GM19239 (cell line): ENCODE results near the gene SPATA13.
A peak's percentile ranks its signal among the peaks of the same experiment; 100 is the strongest.

Source experiments
- DNase-seq: peaks from one replicate; pipeline ENCODE4 v3.0.0; 2011; ENCODE audit warnings: low spot score; ENCODE audit not compliant: insufficient read length
- FAIRE-seq: peaks from 2 replicates; lab custom pipeline; 2011; peaks lifted over from hg19 to GRCh38; lab: Jason Lieb, UNC

SPATA13 gene

GRCh38 chr13:24138911-24139310 is 21.6 kb upstream of the SPATA13 start:
- no peak for FAIRE-seq
- no peak for DNase-seq

DNA sequence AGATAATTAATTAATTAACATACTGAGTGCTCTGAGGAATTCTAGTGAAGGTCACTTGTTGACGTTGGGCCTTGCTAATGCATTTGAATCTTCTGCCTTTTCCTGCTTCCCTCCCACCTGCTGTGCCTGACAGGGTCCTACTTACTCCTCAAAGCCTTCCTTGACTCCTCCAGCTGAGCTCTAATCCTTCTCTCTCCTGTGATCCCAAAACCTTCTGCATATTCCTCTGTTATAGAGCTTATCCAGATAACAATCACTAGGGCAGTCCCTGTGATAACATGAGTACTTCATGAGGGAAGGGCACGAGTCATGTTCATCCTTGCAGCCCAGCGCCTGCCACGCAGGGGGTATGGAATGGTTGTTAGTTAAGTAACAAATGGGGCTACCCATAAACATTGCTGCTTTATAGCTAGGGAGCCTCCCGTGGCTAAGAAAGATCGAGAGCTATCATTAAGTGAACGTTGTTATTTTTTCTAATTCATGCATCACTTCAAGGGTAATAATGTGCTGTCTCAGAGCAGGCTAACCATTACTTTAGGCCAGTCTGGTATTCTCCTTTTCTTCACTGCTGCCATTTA is 19.1 kb upstream of the SPATA13 start:
- DNase-seq = no peak

DNA sequence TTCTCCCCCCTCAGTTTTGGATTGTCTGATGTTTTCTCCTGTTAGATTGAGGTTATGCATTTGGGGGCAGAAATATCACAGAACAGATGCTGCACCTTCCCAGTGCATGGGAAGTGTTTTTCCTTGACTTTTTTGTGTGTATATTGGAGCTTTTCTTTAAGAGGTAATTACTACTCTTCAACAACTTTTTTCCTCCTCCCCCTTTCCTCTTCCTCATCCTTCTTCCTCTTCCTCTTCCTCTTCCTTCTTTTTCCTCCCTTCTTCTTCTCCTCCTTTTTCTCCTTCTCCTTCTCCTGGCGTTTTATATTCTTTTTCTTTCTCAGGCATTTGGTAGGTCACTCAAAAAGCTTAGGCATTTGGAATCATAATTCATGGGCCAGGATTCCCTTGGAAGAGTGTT is 18.1 kb upstream of the SPATA13 start:
- no peak for FAIRE-seq
- no peak for DNase-seq

More for the DNA sequence above, 19.1 kb upstream of the SPATA13 start:
- no peak for FAIRE-seq

GRCh38 chr13:24142886-24143285 is 17.6 kb upstream of the SPATA13 start:
- no peak for FAIRE-seq
- DNase-seq = no peak

- no peak for DNase-seq
- FAIRE-seq = no peak
Observed at GRCh38 chr13:24145240-24145639, 15.3 kb upstream of the SPATA13 start.

DNA sequence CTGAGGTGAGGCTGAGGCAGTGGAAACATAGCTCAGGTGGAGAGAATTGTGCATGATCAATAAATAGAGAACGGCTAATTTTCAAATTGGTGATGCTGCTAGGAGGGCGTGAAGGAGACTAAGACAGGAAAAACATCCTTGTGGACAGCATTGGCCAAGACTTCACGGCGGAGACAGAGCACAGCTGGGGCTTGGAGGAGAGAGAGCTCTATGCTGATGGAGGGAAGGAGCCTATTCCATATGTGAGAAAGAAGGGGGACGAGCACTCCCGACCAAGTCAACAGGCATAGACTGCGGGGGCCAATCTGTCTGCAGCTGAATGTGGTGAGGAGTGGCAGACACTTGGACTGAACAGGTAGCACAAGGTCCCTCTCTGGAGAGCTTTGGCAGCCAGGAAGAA is 14.8 kb upstream of the SPATA13 start:
- FAIRE-seq (no peak), DNase-seq (no peak)

GRCh38 chr13:24146961-24147569 is 13.5 kb upstream of the SPATA13 start:
- DNase-seq = no peak
- FAIRE-seq = no peak

DNA sequence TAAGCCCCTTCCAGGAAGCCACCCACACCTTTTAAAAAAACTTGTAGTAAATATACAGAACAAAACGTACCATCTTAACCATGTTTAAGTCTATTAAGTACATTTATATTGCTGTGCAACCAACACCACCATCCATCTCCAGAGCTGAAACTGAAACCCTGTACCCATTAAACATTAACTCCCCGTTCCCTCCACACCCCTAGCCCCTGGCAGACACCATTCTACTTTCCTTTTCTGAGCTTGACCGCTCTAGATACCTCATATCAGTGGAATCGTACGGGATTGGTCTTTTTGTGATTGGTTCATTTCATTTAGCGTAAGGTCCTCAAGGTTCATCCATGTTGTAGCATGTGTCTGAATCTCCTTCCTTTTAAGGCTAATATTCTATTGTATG is 13.0 kb upstream of the SPATA13 start:
- peak; percentile 82 for FAIRE-seq

GRCh38 chr13:24148414-24149235 is 11.9 kb upstream of the SPATA13 start:
- DNase-seq (no peak), FAIRE-seq (peak; percentile 44)

More for the DNA sequence above, 13.0 kb upstream of the SPATA13 start:
- DNase-seq = no peak

GRCh38 chr13:24149246-24150032 is 11.1 kb upstream of the SPATA13 start:
- no peak for FAIRE-seq
- DNase-seq = no peak

DNA sequence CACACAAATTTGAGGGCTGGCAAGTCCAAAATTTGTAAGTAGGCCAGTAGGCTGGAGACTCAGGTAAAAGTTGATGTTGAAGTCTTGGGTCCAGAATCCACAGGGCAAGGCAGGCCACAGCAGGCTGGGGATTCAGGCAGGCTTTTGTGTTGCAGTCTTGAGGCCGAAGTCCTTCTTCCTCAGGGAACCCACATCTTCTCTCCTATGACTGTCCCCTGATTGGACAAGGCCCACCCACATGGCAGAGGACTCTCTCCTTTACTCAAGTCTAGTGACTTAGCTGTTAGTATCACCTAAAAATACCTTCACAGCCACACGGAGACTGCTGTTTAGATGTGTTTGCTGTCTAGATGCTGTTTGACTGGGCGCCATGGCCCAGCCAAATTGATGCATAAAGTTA is 9.9 kb upstream of the SPATA13 start:
- no peak for DNase-seq
- no peak for FAIRE-seq

DNA sequence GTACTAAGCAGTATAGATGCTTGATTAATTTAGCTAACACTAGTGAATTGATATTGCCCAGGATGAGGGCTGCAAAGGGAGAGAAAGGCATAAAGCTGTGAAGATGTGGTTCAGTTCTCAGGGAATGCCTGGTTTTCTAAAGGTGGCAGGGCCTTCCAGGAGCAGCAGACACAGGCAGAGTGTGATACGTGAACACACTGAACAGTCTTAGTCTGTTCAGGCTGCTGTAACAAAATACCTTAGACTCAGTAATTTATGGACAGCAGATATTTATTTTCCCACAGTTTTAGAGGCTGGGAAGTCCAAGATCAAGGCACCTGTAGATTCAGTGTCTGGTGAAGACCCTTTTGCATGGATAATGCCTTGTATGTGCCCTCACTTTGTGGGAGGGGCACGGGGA is 8.7 kb upstream of the SPATA13 start:
- FAIRE-seq = no peak
- DNase-seq = no peak

GRCh38 chr13:24152292-24153214 is 8.0 kb upstream of the SPATA13 start:
- DNase-seq = no peak
- FAIRE-seq = no peak

- no peak for FAIRE-seq
Observed at GRCh38 chr13:24153347-24153746, 7.2 kb upstream of the SPATA13 start.

GRCh38 chr13:24153979-24154701 is 6.4 kb upstream of the SPATA13 start:
- FAIRE-seq (no peak), DNase-seq (no peak)

More at GRCh38 chr13:24153347-24153746, 7.2 kb upstream of the SPATA13 start:
- no peak for DNase-seq

DNA sequence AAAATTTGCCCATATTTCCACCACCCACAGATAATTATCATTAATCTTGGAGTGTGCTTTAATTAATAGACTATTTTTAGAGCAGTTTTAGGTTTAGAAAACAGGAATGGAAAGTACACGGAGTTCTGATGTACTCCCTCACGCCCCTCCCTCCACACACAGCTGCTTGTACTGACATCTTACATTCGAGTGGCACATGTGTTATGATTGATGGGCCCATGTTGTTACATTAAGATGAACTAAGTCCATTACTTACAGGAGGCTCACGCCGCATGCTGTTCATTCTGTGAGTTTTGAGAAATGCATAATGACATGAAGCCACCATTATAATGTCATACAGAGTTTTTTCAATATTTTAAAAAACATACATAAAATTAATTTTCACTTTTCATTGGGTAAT is 1.2 kb upstream of the SPATA13 start:
- DNase-seq (no peak), FAIRE-seq (no peak)

GRCh38 chr13:24161010-24161775 is 673 bp downstream of the SPATA13 start:
- FAIRE-seq (peak; percentile 51), DNase-seq (peak; percentile 30)

GRCh38 chr13:24161980-24162525 is 1.5 kb downstream of the SPATA13 start:
- no peak for DNase-seq
- no peak for FAIRE-seq
